ENCODE measurements around the gene PLXNA1.

- no peak for TF ChIP-seq CTCF (IDR thresholded peaks at IDR 0.05; ENCODE audit: borderline replicate concordance, extremely low read depth, low read length, poor library complexity, severe bottlenecking)
- no peak for TF ChIP-seq EZH2 (IDR thresholded peaks at IDR 0.05; ENCODE audit: borderline replicate concordance, low read depth, low read length, severe bottlenecking)
Measured at GRCh38 chr3:126963261-126964190, 19.4 kb upstream of the PLXNA1 start.

All from DND-41 (cell line).